HG03521 (cell line): Measurements from ENCODE around the gene AKAP1.

Experiments
- ATAC-seq: cut with Tn5 transposase; IDR thresholded peaks from one replicate; pipeline ENCODE4 v1.9.1; 2021; ENCODE audit warnings: mild to moderate bottlenecking, moderate library complexity; ENCODE audit not compliant: unreplicated experiment

The AKAP1 gene

GRCh38 chr17:57084802-57085447 lies at the start of gene AKAP1:
TSS of gene AKAP1 (plus strand) at chr17:57085246. CDS start at chr17:57105465, 20,219 bp downstream.
- peak; percentile 94 for ATAC-seq

- no peak for ATAC-seq
Measured at GRCh38 chr17:57035971-57036481, 49.0 kb upstream of the AKAP1 start.

GRCh38 chr17:57037411-57037810 lies 47.6 kb upstream of the AKAP1 start:
- no peak for ATAC-seq

- no peak for ATAC-seq
Measured at GRCh38 chr17:57038486-57038885, 46.6 kb upstream of the AKAP1 start.

- ATAC-seq: no peak
Measured at GRCh38 chr17:57040571-57040970, 44.5 kb upstream of the AKAP1 start.

GRCh38 chr17:57043276-57043675 lies 41.8 kb upstream of the AKAP1 start:
- ATAC-seq: no peak

GRCh38 chr17:57044976-57045867 lies 39.8 kb upstream of the AKAP1 start:
- ATAC-seq: no peak

- no peak for ATAC-seq
Measured at GRCh38 chr17:57045868-57046704, 39.0 kb upstream of the AKAP1 start.

GRCh38 chr17:57046749-57047148 lies 38.3 kb upstream of the AKAP1 start:
- no peak for ATAC-seq

- no peak for ATAC-seq
Measured at GRCh38 chr17:57048096-57048495, 37.0 kb upstream of the AKAP1 start.

- ATAC-seq: no peak
Measured at GRCh38 chr17:57050306-57050705, 34.7 kb upstream of the AKAP1 start.

- ATAC-seq: no peak
Measured at GRCh38 chr17:57051886-57052361, 33.1 kb upstream of the AKAP1 start.

GRCh38 chr17:57062865-57063264 lies 22.2 kb upstream of the AKAP1 start:
- ATAC-seq: no peak

- ATAC-seq: no peak
Measured at GRCh38 chr17:57067162-57067561, 17.9 kb upstream of the AKAP1 start.

- ATAC-seq: no peak
Measured at GRCh38 chr17:57067781-57068180, 17.3 kb upstream of the AKAP1 start.

- no peak for ATAC-seq
Measured at GRCh38 chr17:57068222-57068658, 16.8 kb upstream of the AKAP1 start.

GRCh38 chr17:57068707-57069106 lies 16.3 kb upstream of the AKAP1 start:
- no peak for ATAC-seq

GRCh38 chr17:57071991-57072944 lies 12.8 kb upstream of the AKAP1 start:
- ATAC-seq: no peak

- no peak for ATAC-seq
Measured at GRCh38 chr17:57073626-57074025, 11.4 kb upstream of the AKAP1 start.

GRCh38 chr17:57075193-57075592 lies 9.9 kb upstream of the AKAP1 start:
- no peak for ATAC-seq
